SK-N-SH treated with all-trans-retinoic acid at 6 μM for 48 hours (cell line): ENCODE measurements around the gene PLCB3.
A peak's percentile ranks its signal among the peaks of the same experiment; 100 is the strongest.

Source experiments
- ATAC-seq: fragments of 200-7000 bp; cut with Tn5 transposase; 3 replicates; pipeline ENCODE4 v1.9.1; 2020; ENCODE audit warnings: mild to moderate bottlenecking, moderate library complexity
- ARNTL ChIP-seq: fragments of 450-650 bp; formaldehyde crosslinking; IDR thresholded peaks from 2 replicates; pipeline ENCODE4 v1.5.0; 2020; ENCODE audit warnings: low read depth, mild to moderate bottlenecking, moderate library complexity, borderline replicate concordance
- CREB5 ChIP-seq: fragments of 250-450 bp; sonication (Bioruptor Pico); IDR thresholded peaks from 2 replicates; pipeline ENCODE4 v1.5.1; 2020; ENCODE audit warnings: low read depth, mild to moderate bottlenecking, moderate library complexity
- CSDC2 ChIP-seq: fragments of 250-450 bp; sonication (Bioruptor Pico); IDR thresholded peaks from 2 replicates; pipeline ENCODE4 v1.5.0; 2020; ENCODE audit warnings: mild to moderate bottlenecking, moderate library complexity
- OSR1 ChIP-seq: fragments of 250-450 bp; sonication (Bioruptor Pico); IDR thresholded peaks from 2 replicates; pipeline ENCODE4 v1.8.0; 2022; ENCODE audit warnings: moderate library complexity, mild to moderate bottlenecking, inconsistent platforms
- PATZ1 ChIP-seq: fragments of 250-450 bp; sonication (Bioruptor Pico); IDR thresholded peaks from 2 replicates; pipeline ENCODE4 v1.8.0; 2020; ENCODE audit warnings: mild to moderate bottlenecking, moderate library complexity, borderline replicate concordance
- POU6F1 ChIP-seq: fragments of 250-450 bp; sonication (Bioruptor Pico); IDR thresholded peaks from 2 replicates; pipeline ENCODE4 v1.8.0; 2021; ENCODE audit warnings: low read depth, mild to moderate bottlenecking, moderate library complexity, borderline replicate concordance
- PPARA ChIP-seq: fragments of 250-450 bp; sonication (Bioruptor Pico); IDR thresholded peaks from 2 replicates; pipeline ENCODE4 v1.5.0; 2020; ENCODE audit warnings: mild to moderate bottlenecking, borderline replicate concordance
- RARB ChIP-seq: fragments of 250-450 bp; sonication (Bioruptor Pico); IDR thresholded peaks from 2 replicates; pipeline ENCODE4 v1.8.0; 2021; ENCODE audit warnings: mild to moderate bottlenecking, moderate library complexity
- TCF4 ChIP-seq: fragments of 250-450 bp; sonication (Bioruptor Pico); IDR thresholded peaks from 2 replicates; pipeline ENCODE4 v1.8.0; 2021; ENCODE audit warnings: mild to moderate bottlenecking, moderate library complexity, borderline replicate concordance
- TOX ChIP-seq: fragments of 250-450 bp; sonication (Bioruptor Pico); IDR thresholded peaks from 2 replicates; pipeline ENCODE4 v1.8.0; 2021; ENCODE audit warnings: mild to moderate bottlenecking, moderate library complexity, borderline replicate concordance
- ZC3H10 ChIP-seq: fragments of 250-450 bp; sonication (Bioruptor Pico); IDR thresholded peaks from 2 replicates; pipeline ENCODE4 v1.5.1; 2021; ENCODE audit warnings: mild to moderate bottlenecking, moderate library complexity
- ZFP3 ChIP-seq: fragments of 250-450 bp; sonication (Bioruptor Pico); IDR thresholded peaks from 2 replicates; pipeline ENCODE4 v1.5.0; 2020; ENCODE audit warnings: mild to moderate bottlenecking, moderate library complexity
- ZFP30 ChIP-seq: fragments of 450-650 bp; formaldehyde crosslinking; IDR thresholded peaks from 2 replicates; pipeline ENCODE4 v1.5.0; 2022; ENCODE audit warnings: mild to moderate bottlenecking, moderate library complexity
- ZNF8 ChIP-seq: fragments of 450-650 bp; formaldehyde crosslinking; IDR thresholded peaks from 2 replicates; pipeline ENCODE4 v1.5.0; 2020; ENCODE audit warnings: mild to moderate bottlenecking, moderate library complexity
- TF ChIP-seq, protein P1 (sequence below): fragments of 250-450 bp; sonication (Bioruptor Pico); IDR thresholded peaks from 2 replicates; pipeline ENCODE4 v1.5.1; 2021; ENCODE audit warnings: mild to moderate bottlenecking, moderate library complexity

Gene PLCB3

GRCh38 chr11:64224891-64225607 is 26.3 kb upstream of the PLCB3 start (continued):
- TF ChIP-seq PATZ1, result no peak
- TF ChIP-seq ZNF8 (CRISPR knock-in tag), result no peak
- TF ChIP-seq, protein P1, sequence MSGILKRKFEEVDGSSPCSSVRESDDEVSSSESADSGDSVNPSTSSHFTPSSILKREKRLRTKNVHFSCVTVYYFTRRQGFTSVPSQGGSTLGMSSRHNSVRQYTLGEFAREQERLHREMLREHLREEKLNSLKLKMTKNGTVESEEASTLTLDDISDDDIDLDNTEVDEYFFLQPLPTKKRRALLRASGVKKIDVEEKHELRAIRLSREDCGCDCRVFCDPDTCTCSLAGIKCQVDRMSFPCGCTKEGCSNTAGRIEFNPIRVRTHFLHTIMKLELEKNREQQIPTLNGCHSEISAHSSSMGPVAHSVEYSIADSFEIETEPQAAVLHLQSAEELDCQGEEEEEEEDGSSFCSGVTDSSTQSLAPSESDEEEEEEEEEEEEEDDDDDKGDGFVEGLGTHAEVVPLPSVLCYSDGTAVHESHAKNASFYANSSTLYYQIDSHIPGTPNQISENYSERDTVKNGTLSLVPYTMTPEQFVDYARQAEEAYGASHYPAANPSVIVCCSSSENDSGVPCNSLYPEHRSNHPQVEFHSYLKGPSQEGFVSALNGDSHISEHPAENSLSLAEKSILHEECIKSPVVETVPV, result no peak
- TF ChIP-seq ZC3H10 (CRISPR knock-in tag), result no peak

GRCh38 chr11:64225608-64226506 is 25.5 kb upstream of the PLCB3 start, which contains the start of the genes NUDT22 and TRPT1:
Gene NUDT22, plus strand, starts transcription at chr11:64226274. Its CDS starts 379 bp downstream, at chr11:64226653.
Gene TRPT1, minus strand, starts transcription at chr11:64226186. Its CDS starts 326 bp downstream, at chr11:64225860.
- TF ChIP-seq RARB (CRISPR knock-in tag) (no peak), POU6F1 (no peak), CSDC2 (CRISPR knock-in tag) (no peak), CREB5 (CRISPR knock-in tag) (no peak), TCF4 (CRISPR knock-in tag) (no peak), ZNF8 (CRISPR knock-in tag) (no peak)
- TF ChIP-seq, protein P1, result no peak
- TF ChIP-seq, all 23 proteins: peak for 0

GRCh38 chr11:64226507-64227051 is 24.8 kb upstream of the PLCB3 start:
- TF ChIP-seq PPARA (CRISPR knock-in tag) (no peak), PATZ1 (0 out of 2 replicates have a peak, but pooled peaks have one; percentile 20)
- peak; percentile 31 for ATAC-seq

More at GRCh38 chr11:64225608-64226506, 25.5 kb upstream of the PLCB3 start, which contains the start of the genes NUDT22 and TRPT1:
- ATAC-seq, result peak; percentile 84

GRCh38 chr11:64227405-64227956 is 23.8 kb upstream of the PLCB3 start:
- no peak for ATAC-seq
- TF ChIP-seq, protein P1, result no peak
- no peak for TF ChIP-seq OSR1
- TF ChIP-seq POU6F1, result no peak
- no peak for TF ChIP-seq ARNTL (CRISPR knock-in tag)
- no peak for TF ChIP-seq ZFP30 (CRISPR knock-in tag)
- TF ChIP-seq ZC3H10 (CRISPR knock-in tag), result no peak
- TF ChIP-seq TOX, result no peak
- TF ChIP-seq CSDC2 (CRISPR knock-in tag), result no peak
- no peak for TF ChIP-seq ZFP3 (CRISPR knock-in tag)
